Measurements from ENCODE around the gene RGN.
A peak's percentile ranks its signal among the peaks of the same experiment; 100 is the strongest.
"Not testable (repeated sequence)": the region's sequence is repeated elsewhere in the genome, so short reads cannot be mapped to it uniquely, and the experiment has no call there.

The RGN gene

DNA sequence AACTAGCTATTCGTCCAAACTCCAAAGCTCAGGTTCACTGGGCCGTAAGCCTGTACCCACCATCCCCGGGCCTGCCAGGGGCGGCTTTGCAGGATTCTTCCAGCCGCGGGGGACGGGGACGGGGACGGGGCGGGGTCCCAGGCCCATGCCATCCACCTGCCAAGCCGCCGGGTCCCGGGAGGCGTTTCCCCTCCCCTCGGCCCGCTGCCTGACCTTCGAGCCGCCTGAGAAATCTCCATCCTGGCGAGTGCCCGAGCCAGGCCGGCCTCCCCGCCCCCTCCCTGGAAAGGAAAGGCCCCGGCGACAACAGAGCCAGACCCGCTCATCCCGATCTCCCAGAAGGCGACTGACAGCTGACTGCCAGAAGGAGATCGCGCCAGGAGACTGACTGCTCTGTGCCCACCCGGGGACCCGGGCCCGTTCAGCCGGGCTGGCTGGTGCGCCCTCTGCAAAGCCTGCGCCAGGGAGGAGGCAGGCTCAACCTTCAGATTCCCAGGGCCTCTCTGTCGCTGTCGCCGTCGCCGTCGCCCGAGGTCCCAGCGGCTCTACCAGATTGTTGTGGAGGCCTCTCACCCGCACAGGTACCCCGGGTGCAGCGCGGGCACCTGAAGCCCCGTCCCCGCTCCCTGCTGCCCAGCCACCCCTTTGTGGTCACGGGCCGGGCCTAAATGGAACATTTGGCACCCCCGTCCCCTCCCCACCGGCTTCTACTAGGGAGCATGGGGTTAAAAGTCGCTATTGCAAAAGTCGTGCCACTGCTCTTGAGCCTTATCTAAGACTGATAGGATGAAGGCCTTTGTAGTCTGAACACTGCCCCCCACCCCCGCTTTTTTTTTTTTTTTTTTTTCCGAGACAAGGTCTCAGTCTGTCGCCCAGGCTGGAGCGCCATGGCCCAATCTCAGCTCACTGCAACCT is at the start of gene RGN:
RGN (plus strand) TSS at position 315 of the 915 bp plus-strand sequence. CDS start 2,702 bp downstream, outside the sequence.
- no peak for DNase-seq

DNA sequence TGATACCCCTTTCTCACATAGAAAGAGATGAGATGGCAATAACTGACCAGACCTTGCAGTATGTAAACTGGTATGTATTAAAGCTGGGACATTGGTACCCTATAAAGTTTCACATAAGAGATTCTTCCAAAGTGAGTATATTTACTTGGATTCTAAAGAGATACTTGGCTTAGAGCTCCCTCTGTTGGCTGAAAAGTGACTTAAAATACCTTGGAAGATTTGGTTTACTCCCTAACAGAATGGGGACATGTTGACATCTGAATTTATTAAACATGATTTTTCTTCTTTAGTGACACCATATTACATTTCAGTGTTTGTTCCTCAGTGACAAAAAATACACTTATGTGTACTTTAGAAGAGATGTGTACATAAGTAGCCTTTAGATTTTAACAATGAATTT is 47.9 kb upstream of the RGN start:
- peak; percentile 9 for DNase-seq

DNA sequence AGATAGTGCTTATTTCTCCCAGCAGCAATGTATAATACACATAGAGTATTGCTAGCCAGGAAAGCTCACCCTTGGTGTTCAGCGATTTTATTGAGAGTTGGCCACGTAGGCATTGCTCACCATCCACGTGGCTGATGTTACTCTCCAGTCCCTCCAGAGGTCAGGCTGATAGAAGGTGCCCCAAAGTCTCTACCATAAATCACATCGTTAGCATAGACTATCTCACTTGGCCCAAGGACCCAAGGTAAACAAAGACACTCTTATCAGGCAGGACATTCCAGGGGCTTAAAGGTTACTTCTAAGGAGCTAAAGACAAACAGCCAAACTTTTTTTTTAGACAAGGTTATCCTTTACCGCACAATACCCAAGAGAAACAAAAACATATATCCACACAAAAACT is 30.3 kb upstream of the RGN start:
- no peak for DNase-seq

DNA sequence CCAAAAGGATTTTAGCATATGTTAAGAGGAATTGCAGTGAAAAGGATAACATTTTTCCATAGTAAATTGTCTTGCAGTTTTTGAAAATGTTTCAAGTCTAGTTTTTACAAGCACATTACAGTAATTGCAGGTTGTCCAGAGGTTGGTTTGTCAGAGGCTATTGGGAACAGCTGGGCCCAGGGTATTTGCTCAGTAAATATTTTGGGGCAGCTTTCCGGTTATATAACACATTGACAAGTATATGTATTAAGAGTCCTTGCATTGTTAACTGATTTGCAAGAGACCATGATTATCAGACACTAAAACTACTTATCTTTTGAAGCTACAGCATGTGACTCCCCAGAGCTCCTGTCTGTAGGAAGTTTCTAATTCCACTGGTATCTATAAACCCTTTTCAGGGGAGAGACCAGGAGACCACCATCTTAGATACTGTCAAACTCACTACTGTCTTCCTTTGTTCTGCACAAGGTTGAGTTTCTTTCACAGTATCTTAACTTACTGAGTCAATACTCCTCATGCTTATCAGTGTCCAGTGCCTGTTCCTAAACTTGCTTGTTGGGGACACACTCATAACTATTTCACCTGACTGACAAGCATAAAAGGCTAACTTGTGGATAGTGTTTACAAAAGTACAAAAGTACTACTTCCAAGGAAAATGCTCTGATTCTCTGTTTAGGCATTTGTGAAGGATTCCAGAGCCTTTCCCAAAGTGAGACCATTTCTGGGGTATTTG is 18.9 kb upstream of the RGN start:
- no peak for DNase-seq

GRCh38 chrX:47060708-47061107 is 17.5 kb upstream of the RGN start:
- DNase-seq: no peak

- no peak for DNase-seq
These were observed 16.9 kb upstream of the RGN start for GRCh38 chrX:47061238-47061919.

DNA sequence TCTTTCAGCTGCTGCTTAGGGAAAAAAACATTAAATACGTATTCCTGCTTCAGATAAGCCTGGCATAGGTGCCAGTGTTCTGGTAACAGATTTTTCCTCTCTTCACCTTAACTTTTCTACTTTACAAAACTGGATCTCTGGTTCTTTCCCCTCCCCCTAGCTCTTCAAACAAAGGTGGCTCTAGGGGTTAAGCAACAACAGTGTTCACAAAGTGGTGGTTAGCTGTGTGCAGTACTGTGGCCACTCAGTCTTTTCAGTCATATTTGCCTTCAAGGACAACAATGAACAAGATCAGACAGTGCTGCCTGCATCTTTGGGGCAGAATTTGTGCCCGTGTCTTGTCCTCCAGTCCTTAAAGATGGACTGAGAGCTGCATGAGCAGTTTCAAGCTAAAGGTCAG is 15.1 kb upstream of the RGN start:
- DNase-seq: no peak

DNA sequence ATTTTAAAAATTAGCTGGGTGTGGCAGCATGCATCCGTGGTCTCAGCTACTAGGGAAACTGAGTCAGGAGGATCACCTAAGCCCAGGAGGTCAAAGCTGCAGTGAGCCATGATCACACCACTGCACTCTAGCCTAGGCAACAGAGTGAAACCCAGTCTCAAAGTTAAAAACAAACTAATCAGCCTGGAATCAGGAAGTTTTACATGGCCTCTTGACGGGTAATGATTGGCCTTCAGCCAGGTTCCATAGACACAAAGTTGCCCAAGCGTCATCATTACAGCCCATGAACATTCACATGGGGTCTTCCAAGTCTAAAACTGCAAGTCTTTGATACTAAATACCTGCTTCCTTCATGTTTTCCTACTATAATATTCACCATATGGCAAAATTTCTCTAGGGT is 10.0 kb upstream of the RGN start:
- DNase-seq: no peak

GRCh38 chrX:47068720-47069119 is 9.5 kb upstream of the RGN start:
- no peak for DNase-seq

DNA sequence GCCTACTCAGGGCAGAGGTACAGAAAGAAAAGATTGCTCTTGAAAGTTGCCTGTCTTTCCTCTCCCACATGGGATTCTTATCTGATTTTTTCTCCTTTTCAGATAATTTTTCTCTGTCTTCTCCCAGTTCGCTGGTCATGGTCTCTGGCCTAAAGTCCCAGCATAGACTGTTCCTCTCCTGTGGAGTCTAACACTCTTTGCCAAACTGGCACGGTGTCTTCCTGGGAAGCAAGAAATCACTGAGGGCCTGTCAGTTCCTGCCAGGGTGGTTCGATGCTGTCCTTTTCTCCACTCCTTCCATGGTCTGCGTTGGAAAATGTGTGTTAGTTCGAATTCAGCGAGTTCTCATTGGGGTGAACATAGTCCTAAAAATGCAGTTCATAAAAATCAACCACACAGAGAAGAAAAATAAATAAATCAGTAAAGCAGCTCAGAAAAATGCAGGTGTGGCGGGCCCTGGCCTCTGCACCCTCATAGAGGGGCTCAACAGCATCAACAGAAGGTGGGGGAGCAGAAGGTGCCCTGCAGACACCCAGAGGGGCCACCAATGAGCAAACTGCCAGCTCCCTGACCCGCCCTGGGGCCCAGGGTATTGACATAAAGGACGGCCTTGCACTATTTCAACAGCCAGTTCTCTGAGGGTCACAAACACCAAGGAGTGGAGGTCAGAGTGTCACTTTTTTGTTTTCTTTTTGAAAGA is 2.1 kb downstream of the RGN start:
- DNase-seq: no peak

- DNase-seq: no peak
These were observed 2.6 kb downstream of the RGN start for GRCh38 chrX:47080915-47081236.

- DNase-seq: no peak
These were observed 13.0 kb downstream of the RGN start for GRCh38 chrX:47091149-47091775.

DNA sequence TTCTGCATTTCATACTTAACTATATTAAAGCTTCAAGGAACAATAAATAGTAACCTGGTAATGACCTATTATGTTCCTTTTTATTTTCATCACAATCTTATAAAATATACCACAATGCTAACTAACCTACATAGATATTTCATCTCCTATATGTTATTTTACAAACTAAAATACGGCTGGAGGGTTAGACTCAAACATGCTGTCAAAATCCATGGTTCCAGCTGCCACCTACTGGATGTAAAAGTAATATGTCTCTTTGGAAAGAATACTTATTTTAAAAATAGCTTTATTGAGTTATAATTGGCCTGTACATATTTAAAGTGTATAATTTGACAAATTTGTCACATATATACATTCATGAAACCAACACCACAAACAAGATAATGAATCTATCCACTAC is 15.0 kb downstream of the RGN start:
- DNase-seq: no peak

GRCh38 chrX:47093860-47094259 is 15.6 kb downstream of the RGN start:
- no peak for DNase-seq

DNA sequence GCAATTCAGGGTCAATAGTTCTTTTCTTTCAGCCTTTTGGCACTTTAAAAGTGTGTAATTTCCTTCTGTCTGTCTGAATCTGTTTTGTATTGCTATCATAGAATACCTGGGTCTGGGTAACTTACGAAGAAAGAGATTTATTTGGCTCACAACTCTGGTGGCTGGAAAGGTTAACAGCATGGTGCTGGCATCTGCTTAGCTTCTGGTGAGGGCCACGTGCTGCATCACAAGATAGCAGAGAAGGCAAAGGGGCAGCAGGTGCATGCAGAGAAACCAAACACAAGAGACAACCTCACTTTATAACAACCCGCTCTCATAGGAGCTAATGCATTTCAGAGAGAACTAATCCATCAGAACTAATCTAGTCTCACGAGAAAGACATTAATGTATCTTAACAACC is 18.8 kb downstream of the RGN start:
- DNase-seq: peak; percentile 66

GRCh38 chrX:47098338-47099094 is 20.3 kb downstream of the RGN start:
- DNase-seq: no peak

DNA sequence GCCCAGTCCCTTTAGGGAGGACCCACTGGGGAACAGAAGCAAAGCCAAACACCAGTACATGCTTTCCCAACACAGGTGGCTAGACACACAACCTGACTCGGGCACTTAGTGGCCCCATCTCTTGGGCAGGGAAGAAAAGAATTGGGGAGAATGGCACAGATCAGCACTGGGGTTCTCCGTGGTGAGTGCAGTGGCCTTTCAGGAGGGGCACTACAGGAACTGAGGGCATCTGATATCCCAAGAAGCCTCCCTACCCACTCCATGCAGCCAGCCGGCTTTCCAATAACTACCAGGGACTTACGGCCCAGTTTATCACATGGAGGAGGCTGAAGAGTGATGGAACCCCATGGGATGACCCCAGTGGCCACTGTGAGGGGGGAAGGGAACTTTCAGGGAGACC is 23.0 kb downstream of the RGN start:
- no peak for DNase-seq

DNA sequence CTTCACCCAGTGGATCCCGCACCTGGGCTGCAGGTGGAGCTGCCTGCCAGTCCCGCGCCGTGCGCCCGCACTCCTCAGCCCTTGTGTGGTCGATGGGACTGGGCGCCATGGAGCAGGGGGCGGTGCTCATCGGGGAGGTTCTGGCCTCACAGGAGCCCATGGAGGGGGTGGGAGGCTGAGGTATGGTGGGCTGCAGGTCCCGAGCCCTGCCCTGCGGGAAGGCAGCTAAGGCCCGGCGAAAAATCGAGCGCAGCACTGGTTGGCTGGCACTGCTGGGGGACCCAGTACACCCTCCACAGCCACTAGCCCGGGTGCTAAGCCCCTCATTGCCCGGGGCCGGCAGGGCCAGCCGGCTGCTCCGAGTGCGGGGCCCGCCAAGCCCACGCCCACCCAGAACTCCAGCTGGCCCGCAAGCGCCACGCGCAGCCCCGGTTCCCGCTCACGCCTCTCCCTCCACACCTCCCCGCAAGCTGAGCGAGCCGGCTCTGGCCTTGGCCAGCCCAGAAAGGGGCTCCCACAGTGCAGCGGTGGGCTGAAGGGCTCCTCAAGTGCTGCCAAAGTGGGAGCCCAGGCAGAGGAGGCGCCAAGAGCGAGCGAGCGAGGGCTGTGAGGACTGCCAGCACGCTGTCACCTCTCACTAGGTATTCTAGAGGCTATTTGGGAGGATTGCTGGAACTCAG is 32.8 kb downstream of the RGN start:
- not testable (repeated sequence) for DNase-seq

GRCh38 chrX:47112316-47112954 is 34.2 kb downstream of the RGN start:
- no peak for DNase-seq

- not testable (repeated sequence) for DNase-seq
These were observed 38.4 kb downstream of the RGN start for GRCh38 chrX:47116551-47117110.
